ENCODE measurements around the gene PLCG1.

PLCG1 gene

GRCh38 chr20:41192575-41192974 lies 55.2 kb downstream of the PLCG1 start:
- intact Hi-C loops (cut with DNase I; ENCODE audit: low total_unique reads): no loop called here
- no peak overlapping the region for H3K27ac ChIP-seq
- H3K36me3 ChIP-seq: peaks cover 1 to 14% (median 5%) of the 10 kb centered on the region in 3 donors
- DNase-seq: no peak
- H3K9me3 ChIP-seq: peaks cover 0 to 20% (median 11%) of the 10 kb centered on the region in 3 donors
- H3K4me3 ChIP-seq: no peak overlapping the region
- no peaks in the 10 kb centered on the region for H3K4me1 ChIP-seq
- H3K27me3 ChIP-seq: no peaks in the 10 kb centered on the region
- no peak for TF ChIP-seq CTCF (IDR thresholded peaks at IDR 0.05)

GRCh38 chr20:41196653-41197225 lies 59.4 kb downstream of the PLCG1 start:
- no peaks in the 10 kb centered on the region for H3K27me3 ChIP-seq
- H3K9me3 ChIP-seq: peaks cover 0 to 14% (median 14%) of the 10 kb centered on the region in 3 donors
- peaks cover 12 to 33% (median 26%) of the 10 kb centered on the region in 3 donors for H3K36me3 ChIP-seq
- no peak overlapping the region for H3K4me3 ChIP-seq
- intact Hi-C loops (cut with DNase I; ENCODE audit: low total_unique reads): no loop called here
- no peak overlapping the region for H3K27ac ChIP-seq
- peaks cover 0 to 5% (median 0%) of the 10 kb centered on the region in 4 donors for H3K4me1 ChIP-seq
- no peak for DNase-seq
- TF ChIP-seq CTCF (IDR thresholded peaks at IDR 0.05): no peak

- Histone ChIP-seq H3K9me3 (peaks cover 0 to 13% (median 6%) of the 10 kb centered on the region in 3 donors), H3K36me3 (peaks cover 22 to 49% (median 29%) of the 10 kb centered on the region in 3 donors), H3K4me1 (peaks cover 0 to 5% (median 0%) of the 10 kb centered on the region in 4 donors), H3K27me3 (no peaks in the 10 kb centered on the region), H3K4me3 (no peak overlapping the region), H3K27ac (no peak overlapping the region)
- intact Hi-C loops (cut with DNase I; ENCODE audit: low total_unique reads): no loop called here
- no peak for TF ChIP-seq CTCF (IDR thresholded peaks at IDR 0.05)
- DNase-seq: no peak
Observed at GRCh38 chr20:41198443-41198842, 61.1 kb downstream of the PLCG1 start.

- H3K9me3 ChIP-seq: peaks cover 0 to 13% (median 6%) of the 10 kb centered on the region in 3 donors
- intact Hi-C loops (cut with DNase I; ENCODE audit: low total_unique reads): no loop called here
- no peak overlapping the region for H3K4me3 ChIP-seq
- no peaks in the 10 kb centered on the region for H3K27me3 ChIP-seq
- no peak for DNase-seq
- peaks cover 38 to 57% (median 43%) of the 10 kb centered on the region in 3 donors for H3K36me3 ChIP-seq
- TF ChIP-seq CTCF (IDR thresholded peaks at IDR 0.05): no peak
- H3K4me1 ChIP-seq: peaks cover 0 to 5% (median 0%) of the 10 kb centered on the region in 4 donors
- H3K27ac ChIP-seq: no peak overlapping the region
Observed at GRCh38 chr20:41200446-41201202, 63.3 kb downstream of the PLCG1 start.

- H3K9me3 ChIP-seq: peaks cover 0 to 13% (median 6%) of the 10 kb centered on the region in 3 donors
- H3K4me3 ChIP-seq: no peak overlapping the region
- no peak for DNase-seq
- peaks cover 0 to 5% (median 0%) of the 10 kb centered on the region in 4 donors for H3K4me1 ChIP-seq
- TF ChIP-seq CTCF (IDR thresholded peaks at IDR 0.05): no peak
- intact Hi-C loops (cut with DNase I; ENCODE audit: low total_unique reads): no loop called here
- no peak overlapping the region for H3K27ac ChIP-seq
- H3K36me3 ChIP-seq: peaks cover 38 to 57% (median 43%) of the 10 kb centered on the region in 3 donors
- no peaks in the 10 kb centered on the region for H3K27me3 ChIP-seq
Observed at GRCh38 chr20:41201760-41202159, 64.4 kb downstream of the PLCG1 start.
